ENCODE measurements around the gene KIF26A.

GRCh38 chr14:104212206-104213095 lies 74.1 kb downstream of the KIF26A start:
- TF ChIP-seq, protein P1, sequence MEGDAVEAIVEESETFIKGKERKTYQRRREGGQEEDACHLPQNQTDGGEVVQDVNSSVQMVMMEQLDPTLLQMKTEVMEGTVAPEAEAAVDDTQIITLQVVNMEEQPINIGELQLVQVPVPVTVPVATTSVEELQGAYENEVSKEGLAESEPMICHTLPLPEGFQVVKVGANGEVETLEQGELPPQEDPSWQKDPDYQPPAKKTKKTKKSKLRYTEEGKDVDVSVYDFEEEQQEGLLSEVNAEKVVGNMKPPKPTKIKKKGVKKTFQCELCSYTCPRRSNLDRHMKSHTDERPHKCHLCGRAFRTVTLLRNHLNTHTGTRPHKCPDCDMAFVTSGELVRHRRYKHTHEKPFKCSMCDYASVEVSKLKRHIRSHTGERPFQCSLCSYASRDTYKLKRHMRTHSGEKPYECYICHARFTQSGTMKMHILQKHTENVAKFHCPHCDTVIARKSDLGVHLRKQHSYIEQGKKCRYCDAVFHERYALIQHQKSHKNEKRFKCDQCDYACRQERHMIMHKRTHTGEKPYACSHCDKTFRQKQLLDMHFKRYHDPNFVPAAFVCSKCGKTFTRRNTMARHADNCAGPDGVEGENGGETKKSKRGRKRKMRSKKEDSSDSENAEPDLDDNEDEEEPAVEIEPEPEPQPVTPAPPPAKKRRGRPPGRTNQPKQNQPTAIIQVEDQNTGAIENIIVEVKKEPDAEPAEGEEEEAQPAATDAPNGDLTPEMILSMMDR (IDR thresholded peaks at IDR 0.05), result no peak
- no peak for TF ChIP-seq POLR2AphosphoS5 (IDR thresholded peaks at IDR 0.05)

Measured in breast epithelium (tissue), 3 donors.